GM21447 (cell line): Measurements from ENCODE around the gene TRIM66.

Source experiments
- ATAC-seq: cut with Tn5 transposase; IDR thresholded peaks from one replicate; pipeline ENCODE4 v1.9.1; 2021; ENCODE audit not compliant: unreplicated experiment

The TRIM66 gene

GRCh38 chr11:8614497-8614896, 68.0 kb downstream of the TRIM66 start:
- no peak for ATAC-seq

- no peak for ATAC-seq
These were observed 69.4 kb downstream of the TRIM66 start for GRCh38 chr11:8613036-8613435.

- ATAC-seq: no peak
These were observed 69.9 kb downstream of the TRIM66 start for GRCh38 chr11:8612522-8612921.

DNA sequence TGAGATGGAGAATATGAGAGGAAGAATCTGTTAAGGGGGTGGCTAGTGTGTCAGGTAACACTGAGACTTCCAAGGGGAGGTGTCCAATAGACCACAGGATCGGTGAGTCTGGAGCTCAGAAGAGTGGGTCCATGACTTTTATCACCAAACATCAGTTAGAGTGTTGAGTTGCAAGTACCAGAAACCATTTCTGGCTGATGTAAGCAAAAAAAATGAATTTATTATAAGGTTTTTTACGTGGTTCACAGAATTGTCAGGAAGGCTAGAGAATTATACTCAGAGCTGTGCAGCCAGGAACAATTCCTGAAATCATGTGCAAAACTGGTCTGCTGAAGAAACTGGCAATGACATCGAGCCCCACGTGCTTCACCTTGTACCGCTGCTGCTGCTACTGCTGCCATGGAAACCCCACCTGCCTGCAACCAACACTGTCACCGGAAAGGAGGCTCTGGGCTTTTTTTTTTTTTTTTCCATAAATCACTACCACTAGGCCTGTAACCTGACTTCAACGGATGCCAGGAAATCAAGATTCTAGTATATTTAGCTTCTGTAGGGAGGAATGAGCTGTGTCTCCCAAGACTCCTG, 71.8 kb downstream of the TRIM66 start:
- ATAC-seq: no peak

DNA sequence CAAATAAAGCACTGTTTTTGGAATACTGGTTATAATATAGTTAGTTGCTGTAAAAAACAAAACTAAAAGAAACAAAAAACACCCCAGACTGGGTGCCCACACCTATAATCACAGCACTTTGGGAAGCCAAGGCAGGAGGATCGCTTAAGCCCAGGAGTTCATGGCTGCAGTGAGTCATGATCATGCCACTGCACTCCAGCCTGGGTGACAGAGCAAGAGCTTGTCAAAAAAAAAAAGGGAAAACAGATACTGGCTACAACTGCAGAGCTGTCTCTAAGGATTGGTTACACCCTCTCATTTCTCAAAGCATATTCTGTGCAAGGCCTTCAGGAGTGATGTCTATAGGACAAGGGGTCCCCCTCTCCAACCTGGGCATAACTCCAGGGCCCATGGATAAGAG, 73.8 kb downstream of the TRIM66 start:
- ATAC-seq: no peak

- ATAC-seq: no peak
These were observed 76.4 kb downstream of the TRIM66 start for GRCh38 chr11:8605971-8606563.

DNA sequence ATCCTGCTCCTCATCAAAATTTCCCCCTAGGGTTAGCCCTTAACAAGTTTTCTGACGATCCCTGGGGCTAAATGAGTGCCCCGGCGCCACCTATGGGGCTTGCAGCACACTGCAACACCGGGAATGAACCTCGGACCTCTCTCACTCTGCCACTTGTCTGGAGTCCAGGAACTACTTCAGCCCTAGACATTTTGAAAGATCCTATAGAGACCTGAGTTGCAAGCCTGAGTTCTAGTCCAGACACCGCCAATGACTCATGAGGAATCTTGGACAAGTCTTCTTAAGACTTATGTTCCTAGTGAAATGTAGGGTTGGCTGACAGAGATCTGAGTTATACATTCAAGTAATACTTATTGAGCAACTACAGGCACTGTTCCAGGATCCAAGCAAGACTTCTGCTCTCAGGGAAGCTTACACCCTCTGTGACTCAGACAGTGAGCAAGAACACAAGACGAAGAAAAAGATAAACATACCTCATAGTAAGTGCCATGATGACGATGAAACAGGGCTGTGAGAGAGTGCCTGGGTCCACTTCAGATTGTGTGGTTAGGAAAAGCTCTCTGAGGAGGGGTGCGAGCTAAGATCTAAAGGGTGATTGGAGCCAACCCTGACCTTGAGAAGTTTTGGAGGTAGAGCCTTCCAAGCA, 78.3 kb downstream of the TRIM66 start:
- no peak for ATAC-seq

GRCh38 chr11:8603696-8604077, 78.8 kb downstream of the TRIM66 start:
- no peak for ATAC-seq

DNA sequence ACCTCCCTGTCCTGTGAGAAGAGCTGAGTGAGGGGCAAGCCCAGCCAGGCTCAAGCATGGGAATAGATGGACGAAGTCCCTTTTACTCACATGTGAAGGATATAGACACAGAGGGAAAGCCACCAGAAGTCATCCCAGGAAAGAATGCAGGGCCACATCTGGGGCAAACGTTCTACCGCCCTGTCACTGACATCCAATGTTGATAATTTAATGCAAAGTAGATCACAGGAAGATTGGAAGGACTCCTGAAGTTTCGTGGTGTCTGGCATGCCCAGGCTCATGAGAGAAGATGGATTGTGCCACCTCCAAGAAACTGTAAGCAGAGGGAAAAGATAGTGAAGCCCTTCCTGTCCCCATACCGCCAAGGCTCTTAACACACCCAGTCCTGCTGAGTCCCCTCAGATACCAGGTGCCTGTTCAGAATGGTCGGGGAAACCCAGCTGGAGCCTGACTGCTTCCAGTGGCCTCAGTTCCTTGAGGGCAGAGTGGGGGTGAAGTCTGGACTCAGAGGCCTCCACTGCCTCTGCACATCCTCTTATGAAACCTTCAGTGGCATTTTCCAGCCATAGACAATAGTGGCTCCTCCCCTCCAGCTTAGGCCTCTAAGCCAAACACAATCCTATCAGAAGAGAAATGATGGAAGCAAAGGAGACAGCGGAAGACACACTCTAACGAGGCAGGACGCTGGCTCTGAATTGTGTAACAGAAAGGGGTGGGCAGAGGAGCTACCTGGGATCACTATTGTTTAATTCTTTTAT, 80.9 kb downstream of the TRIM66 start:
- no peak for ATAC-seq

DNA sequence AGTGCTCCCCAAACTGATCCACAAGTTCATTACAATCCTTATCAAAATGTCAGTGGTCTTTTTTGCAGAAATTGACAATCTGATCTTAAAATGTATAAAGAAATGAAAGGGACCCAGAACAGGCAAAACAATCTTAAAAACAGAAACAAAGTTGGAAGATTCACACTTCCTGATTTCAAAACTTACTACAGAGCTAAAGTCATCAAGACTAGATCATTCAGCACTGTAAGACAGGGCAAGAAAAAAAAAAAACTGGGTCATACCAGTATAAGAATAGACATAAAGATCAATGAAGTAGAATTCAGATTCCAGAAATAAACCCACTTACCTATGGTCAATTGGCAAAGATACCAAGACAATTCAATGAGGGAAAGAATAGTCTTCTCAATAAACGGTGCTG, 84.0 kb downstream of the TRIM66 start:
- no peak for ATAC-seq

DNA sequence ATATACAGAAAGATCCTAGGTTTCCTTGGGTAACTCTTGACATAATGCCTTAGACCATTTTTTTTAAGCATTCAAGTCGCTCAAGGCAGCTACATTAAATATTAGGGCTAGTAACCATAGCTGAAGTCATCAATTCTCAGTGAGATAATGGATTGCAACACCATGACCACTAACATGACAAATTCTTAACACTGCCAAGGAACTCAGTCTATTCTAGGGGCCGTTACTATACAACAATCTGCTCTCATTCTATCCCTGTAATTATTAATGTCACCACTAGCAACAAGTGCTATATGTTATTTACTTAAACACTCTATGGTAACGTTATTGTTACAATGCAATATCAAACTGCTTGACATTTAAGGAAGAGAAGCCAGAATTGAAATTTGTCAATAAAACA, 85.3 kb downstream of the TRIM66 start:
- ATAC-seq: no peak

DNA sequence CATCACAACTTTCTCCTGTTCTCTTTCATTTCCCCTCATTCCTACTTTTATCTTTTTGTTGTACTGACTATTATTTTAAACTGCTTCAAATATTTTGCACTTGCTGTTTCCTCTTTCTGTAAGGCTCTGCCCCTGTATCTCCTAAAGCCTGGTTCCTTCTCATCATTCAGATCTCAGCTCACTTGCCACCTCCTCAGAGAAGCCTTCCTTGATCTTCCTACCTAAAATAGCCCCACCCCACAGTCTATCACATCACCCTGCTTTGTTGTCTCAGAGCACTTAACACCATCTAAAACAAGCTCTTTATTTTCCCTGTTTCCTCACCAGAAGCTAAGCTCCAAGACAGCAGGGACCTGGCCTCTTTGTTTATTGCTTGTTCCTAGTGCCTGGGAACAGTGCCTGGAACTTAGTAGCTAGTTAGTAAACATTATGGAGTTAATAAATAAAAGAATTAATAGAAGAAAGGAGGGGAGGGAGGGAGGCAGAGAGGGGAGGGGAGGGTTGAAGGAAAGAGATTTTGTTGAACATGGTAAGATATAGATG, 85.9 kb downstream of the TRIM66 start:
- no peak for ATAC-seq

DNA sequence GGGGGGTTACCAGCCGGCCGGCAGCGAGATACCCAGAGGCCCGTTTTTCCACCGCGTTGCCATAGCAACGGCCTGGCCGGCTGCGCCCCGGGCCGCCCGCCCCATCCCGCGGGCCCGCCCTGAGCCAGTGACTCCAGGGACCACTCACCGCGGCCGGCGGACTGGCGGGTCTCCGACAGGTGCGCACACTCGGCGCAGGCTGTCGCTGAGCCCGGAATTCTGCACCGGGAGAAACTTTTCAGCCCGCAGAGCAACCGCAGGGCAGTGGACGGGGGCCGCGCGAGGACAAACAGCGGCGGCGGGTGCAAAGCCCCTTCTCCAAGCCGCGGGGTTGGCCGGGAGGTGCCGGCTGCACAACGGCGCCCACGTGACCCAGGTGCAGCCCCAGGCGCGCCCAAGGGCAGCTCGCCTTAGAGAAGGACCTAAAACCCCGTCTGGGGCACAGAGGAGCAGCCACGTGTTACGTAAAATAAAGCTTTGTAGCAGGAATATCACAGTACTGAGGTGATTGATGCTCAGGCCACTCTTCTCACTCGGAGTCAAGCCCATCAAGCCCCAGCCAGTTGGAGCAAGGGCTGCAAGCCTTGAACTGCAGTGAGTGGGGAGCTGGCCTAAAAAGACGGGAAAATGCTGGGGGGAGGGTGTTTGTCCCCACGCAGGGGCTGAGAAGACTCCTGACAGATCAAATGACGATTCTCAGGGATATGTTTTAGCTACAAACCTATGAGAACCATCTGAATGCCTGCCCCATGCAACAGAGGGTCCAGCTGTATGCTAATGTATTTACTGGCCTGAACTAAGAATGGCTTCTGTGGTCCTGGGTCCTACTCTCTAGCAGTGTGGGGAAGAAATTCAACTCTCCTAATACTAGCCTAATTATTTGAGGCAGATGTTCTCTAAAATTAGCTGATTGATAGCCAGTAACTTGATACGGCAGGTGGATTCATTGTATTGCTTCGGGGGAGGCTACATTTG, 88.2 kb downstream of the TRIM66 start, which contains the start of gene STK33:
Gene STK33, minus strand, starts transcription at position 294 of the 975 bp plus-strand sequence. CDS start 119,323 bp downstream, outside the sequence.
- peak; percentile 96 for ATAC-seq

- peak; percentile 9 for ATAC-seq
These were observed 89.0 kb downstream of the TRIM66 start for GRCh38 chr11:8593455-8593854.

- ATAC-seq: no peak
These were observed 94.5 kb downstream of the TRIM66 start for GRCh38 chr11:8587915-8588314.

- no peak for ATAC-seq
These were observed 95.7 kb downstream of the TRIM66 start for GRCh38 chr11:8586805-8587204.

GRCh38 chr11:8586184-8586583, 96.3 kb downstream of the TRIM66 start:
- no peak for ATAC-seq

DNA sequence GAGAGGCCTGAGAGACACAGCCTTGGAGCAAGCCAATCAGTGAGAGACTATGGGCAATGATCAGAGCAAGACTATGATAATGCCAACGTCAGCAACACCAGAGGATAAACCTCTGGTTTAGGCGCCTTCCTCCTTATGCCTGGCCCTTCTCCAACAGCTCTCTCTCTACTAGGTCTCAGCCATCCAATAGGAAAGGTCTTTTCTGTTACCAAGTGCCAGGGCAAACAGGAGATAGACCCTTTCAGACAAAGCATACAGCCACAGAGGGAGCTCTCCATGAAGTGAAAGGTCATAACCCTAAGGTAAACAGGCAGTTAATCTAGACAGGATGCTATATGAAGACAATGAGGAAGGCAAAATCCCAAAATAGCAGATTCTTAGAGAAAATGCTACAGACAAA, 98.0 kb downstream of the TRIM66 start:
- ATAC-seq: no peak

DNA sequence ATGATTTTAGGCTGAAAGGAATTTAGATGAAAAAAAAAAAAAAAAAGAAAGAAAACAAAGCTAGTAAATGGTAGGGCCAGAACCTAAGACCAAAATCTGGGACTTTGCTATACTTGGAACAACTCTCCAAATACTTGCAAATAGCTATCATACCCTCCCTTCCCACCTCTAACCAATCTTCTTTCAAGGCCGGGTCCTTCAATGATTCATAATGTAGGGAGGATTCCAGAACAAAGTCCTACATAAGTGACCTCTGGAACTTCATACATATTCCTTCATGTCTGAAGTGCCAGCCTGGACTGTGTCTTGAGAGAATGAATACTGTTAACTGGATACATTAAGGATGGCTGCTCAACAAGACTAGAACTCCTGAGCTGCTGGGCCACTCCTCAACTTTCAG, 98.4 kb downstream of the TRIM66 start:
- ATAC-seq: no peak

DNA sequence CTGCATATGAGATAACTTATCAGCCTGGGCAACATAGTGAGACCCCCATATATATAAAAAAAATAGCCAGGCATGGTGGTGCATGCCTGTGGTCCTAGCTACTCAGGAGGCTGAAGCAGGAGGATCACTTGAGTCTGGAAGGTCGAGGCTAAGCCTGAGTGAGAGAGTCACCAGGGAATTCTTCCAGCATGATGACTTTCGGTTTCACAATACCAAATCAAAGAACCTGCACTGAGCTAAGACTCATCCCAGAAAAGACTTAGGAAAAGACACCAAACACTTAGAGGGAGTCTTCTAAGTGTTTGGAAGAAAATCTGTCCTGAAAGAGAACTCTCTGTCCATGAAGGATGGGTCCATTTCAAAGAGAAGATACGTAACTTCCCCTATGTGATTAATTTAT, 101.2 kb downstream of the TRIM66 start:
- ATAC-seq: no peak
